Hematopoietic multipotent progenitor cell treated with erythropoietin and hydrocortisone succinate and interleukin-3 and kit ligand, for 17 days (in vitro differentiated cells): ENCODE measurements around the gene TMEM63C.

ENCODE experiments used
- DNase-seq: peaks from one replicate; pipeline ENCODE4 v3.0.0-alpha.2; 2015; ENCODE audit warnings: low spot score

The TMEM63C gene

GRCh38 chr14:77197988-77198387 lies 16.4 kb downstream of the TMEM63C start:
- DNase-seq: no peak

- no peak for DNase-seq
Measured at GRCh38 chr14:77198561-77198960, 17.0 kb downstream of the TMEM63C start.

GRCh38 chr14:77199590-77199989 lies 18.0 kb downstream of the TMEM63C start:
- DNase-seq: no peak

DNA sequence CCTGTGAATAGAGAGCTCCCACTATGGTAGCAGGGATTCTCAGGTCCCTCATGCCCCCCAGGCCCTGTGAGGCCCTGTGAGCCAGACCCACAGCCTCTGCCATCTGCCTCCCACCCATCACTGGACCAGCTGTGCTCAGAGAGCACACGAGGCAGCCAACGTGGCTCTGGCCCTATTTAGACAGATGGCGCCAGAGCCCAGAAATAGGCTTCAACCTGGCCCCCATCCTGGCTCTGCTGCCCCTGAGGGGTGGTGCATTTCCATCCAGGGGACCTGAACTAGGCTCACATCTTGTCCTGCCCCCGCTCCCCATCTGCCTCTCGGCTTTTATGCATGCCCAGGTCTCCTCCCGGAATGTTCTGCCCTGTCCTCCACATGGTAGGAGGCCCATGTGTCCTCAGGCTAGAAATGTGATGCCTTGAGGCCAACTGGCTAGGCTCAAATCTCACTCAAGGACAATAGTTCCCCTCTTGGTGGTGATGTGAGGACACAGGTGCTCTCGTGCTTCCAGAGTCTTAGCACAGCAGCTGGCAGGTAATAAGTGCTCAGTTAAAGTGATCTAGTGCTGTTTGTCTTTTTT lies 18.9 kb downstream of the TMEM63C start:
- DNase-seq: no peak

GRCh38 chr14:77201696-77202095 lies 20.1 kb downstream of the TMEM63C start:
- DNase-seq: no peak

DNA sequence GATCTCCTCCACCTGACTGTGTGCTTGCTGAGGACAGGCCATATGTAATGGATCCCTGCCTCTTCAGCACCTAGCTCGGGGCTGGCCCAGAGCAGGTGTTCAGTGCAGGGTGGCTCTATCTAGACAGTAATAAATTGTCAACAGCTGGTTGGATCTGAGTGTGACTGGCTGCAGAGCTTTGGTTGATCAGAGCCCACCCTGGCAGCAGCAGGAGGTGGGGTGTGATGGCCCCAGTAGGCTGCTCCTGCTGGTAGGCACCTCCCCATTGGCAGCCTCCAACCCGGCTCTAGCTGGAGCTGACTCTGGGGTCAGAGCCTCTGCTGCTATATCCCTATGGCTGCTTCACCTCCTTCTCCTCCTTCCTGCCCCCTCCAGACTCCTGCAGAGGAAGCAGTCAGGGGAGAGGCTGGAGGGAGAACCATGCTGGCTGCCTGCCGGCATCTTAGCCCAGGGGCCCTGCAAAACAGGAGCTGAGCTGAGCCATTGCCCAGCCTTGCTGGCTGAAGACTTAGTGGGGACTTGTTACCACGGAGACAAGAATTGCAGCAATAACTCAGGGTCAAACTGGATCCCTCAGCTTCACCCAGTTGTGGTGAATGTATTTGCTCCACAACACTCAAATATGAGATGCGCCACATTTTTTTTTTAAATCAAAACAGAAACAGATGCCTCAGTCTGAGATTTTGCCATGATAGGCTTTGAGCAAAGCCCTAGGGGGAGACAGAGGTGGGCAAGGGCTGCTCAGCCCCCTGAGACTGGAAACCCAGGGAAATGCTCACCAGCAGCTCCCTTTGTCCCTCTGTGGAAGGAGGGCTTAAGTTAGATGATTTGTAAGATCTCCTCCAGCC lies 22.2 kb downstream of the TMEM63C start:
- DNase-seq: no peak

DNA sequence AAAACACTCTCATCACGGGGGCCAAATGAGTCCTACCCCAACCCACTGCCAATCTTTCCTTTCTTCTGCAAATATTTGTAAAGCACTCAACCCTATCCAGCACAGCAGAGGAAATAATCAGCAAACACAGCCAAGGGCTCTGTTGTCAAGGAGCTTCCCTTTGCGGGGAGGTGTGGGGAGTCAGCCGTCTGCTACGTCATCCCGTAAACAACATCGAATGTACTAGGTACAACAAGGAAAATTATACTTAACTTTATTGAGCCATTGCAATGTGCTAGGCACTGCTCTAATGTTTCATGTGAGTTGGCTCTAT lies 22.8 kb downstream of the TMEM63C start:
- DNase-seq: no peak

- DNase-seq: no peak
Measured at GRCh38 chr14:77204907-77205306, 23.3 kb downstream of the TMEM63C start.

DNA sequence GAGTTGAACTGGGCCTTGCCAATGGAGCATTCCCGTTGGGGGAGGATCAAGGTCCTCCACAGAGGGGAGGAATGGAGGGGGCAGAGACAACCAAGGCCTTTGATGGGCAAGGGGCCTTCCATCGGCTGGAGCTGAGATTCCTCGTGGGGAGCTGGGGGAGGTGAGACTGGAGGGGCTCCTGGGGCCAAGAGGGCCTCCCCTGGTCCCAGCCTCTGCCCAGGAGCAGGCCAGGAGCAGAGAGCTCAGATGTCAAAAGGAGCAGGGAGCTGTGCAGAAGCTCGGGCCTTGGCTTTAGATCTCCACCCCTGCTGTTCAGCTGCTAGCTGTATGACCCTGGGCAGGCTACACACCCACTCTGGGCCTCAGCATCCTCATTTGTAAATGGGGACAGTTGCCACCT lies 24.0 kb downstream of the TMEM63C start:
- no peak for DNase-seq

DNA sequence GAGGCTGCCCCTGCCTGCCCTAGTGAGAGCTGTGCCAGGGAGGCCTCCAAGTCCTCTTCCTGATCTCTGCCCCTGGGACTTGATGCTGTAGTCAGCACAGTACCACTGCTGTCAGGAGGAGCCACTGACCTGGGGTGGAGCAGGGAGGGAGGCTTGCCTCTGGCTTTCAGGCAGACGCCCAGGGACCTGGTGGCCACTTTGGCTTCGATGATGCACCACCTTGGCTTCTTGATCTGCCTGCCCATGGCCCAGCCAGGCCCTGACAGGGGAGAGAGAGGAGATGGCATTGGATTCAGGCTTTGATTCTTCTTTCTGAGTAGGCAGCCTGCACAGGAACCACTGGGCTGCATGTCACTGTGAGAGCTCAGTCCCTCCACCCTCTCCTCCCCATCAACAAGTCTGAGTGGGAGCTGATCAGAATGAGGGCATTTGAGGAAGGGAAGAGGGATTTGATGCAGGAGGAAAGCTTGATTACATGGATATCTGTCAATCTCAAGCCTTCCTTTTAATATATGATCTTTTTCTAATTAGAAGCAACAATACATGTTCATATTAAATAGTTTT lies 24.7 kb downstream of the TMEM63C start:
- no peak for DNase-seq

DNA sequence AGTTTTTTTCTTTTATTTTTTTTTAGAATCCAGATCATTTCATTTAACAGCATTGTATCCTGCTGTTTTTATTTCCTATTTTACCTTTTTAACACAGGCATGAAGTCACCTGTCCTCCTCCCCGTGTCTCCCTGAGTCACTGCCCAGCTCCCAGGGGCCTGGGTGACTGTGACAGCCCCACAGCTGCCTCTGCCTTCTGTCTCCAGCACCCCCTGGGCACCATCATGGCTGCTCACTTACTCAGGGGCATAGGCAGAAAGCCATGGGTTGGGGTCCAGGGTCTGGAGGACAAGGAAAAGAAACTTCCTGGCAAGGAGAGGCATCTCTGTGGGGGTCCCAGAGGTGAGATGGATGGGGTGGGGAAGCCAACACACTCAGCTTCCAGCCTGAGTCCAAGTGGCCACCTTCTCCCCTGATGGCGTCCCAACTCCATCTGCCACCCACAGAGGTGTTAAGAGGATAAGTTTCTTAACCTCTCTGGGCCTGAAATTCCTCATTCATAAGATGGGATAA lies 25.3 kb downstream of the TMEM63C start:
- DNase-seq: no peak

- DNase-seq: peak; percentile 17
Measured at GRCh38 chr14:77208291-77208978, 26.8 kb downstream of the TMEM63C start.

DNA sequence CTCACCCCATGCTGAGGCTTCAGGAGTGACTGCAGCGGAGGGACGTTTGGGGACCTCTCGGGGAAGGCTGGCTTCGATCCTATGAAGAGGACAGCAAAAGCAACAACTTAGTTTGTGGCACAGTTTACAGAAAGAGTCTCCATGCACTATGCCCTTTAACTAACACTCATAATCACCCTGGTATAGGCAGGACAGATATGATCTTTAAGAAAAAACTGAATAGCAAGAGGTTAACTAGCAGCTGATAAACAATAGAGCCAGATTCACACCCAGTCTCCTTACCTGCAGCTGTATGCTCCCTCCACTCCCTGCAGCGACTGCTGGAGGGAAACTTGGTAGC lies 27.4 kb downstream of the TMEM63C start:
- DNase-seq: no peak

DNA sequence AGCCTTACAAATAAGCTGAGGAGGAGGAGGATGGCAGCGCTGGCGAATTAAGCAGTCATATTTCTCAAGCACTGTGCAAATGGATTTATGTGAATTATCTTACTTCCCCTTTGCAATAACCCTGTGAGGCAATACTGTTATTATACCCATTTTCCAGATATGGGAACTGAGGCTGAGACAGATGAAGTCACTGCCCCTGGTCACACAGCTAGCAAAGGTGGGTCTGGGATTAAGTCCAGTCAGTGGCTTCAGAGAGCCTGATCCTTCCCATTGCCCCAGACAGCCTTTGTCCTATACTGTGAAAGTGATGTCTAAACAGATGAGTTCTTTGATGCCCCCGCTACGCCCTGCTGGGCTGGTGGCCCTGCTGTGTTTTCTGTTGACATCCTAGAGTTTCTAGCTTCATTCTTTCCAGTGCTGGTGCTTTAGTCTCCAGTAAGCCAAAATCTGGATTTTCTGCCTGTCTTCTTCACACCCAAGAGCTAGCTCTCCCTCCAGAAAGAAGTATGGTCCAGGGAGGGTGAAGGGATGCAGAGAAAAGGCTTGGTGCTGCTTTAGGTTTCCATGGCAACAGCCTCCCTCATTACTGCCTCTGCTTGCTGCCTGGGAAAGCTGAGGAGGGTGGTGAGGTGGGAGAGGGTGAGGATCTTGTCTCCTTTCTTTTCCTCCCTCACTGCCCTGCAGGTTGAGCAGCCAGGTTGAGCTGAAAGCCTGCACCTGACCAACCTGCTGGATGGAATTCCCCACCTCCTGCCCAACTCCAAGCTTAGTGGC lies 30.7 kb downstream of the TMEM63C start:
- no peak for DNase-seq

GRCh38 chr14:77212943-77213678 lies 31.5 kb downstream of the TMEM63C start:
- DNase-seq: peak; percentile 9

DNA sequence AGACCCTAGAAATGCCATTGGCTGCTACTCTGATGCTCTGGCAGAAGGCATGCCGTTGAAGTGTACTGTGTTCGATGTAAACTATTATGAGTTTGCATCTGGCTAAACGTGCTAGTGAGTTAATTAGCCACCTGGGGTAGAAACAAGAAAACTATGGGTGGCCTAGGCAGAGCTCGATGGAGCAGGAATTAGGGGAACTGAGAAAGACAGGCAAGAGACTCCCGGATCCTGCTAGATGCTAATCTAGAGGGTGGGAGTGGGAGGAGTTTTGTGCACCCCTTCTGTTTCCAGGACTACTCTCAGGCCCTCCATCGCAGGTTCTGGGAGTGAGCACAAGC lies 32.0 kb downstream of the TMEM63C start:
- no peak for DNase-seq

DNA sequence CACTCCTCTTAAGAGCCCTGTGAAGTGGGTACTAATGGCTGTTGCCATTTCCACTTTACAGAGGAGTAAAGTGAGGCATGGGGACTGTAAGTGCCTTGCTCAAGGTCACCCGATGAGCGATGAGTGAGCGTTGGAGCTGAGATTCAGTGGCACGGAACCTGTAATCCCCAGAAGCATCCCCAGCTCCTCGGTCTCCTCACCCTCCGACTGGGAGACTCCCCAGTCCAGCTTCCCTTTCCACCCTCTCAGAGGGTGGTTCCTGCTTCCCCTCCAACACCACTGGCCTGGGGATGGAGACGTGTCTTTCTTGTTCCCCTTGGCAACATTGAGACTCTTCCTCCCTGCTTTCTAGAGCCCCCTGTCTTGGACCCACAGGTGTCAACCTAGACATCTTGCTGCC lies 32.6 kb downstream of the TMEM63C start:
- DNase-seq: no peak

- no peak for DNase-seq
Measured at GRCh38 chr14:77217551-77217950, 36.0 kb downstream of the TMEM63C start.

- DNase-seq: no peak
Measured at GRCh38 chr14:77219591-77219990, 38.0 kb downstream of the TMEM63C start.

DNA sequence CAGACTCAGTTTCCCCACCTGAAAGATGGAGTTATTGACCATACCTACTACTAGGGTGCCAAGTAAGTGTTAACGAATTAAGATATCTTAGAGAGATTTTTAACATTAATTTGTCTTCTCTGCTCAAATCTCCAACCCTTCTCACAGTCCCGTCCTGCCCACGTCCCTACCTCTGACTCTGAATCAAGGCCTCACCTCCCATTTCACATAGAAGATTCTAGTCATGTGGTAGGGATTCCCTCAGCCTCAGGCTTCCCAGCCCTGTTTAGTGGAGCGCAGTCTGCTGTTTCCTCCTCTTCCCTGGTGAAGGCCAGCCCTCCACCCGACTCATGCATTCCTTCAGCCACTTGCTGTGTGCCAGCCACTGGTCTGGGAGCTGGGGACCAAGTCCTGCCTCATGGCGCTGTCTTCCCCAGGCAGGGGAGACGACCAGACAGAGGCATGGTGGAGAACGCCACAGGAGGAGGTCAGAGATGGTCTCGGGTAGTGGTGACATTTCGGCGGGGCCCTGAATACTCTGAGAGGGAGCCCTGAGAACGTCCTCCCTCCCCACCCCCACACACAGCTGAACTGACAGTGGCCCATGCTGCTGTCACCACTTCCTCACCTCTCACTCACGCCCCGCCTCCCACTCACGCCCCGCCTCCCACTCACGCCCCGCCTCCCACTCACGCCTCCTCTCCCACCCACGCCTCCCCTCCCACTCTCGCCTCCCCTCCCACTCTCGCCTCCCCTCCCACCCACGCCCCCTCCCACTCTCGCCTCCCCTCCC lies 38.8 kb downstream of the TMEM63C start:
- no peak for DNase-seq
